A549 (cell line): ENCODE results near the gene WSCD1. TPM values are rescaled to one million over a fixed set of nuclear protein-coding genes. Genes with fewer than 3 reads are reported as not detected.

Experiments
- ATAC-seq, 2 experiments: fragments of 200-7000 bp in 1 of 2; fragments of >200 bp in 1 of 2; cut with Nextera tagmentation in 1 of 2; cut with Tn5 transposase in 1 of 2; 3 replicates each; pipeline versions ENCODE4 v1.8.0 to v1.9.1; 2018 to 2020; ENCODE audit warnings: mild to moderate bottlenecking in 1 of 2, moderate library complexity in 1 of 2
- CTCF ChIA-PET: fragments of 300-600 bp; sonication (Branson Sonifier 250); formaldehyde crosslinking; extraction: SDS; loops from one replicate; lab custom pipeline; 2021; ENCODE audit warnings: antibody characterized with exemption, inconsistent platforms; lab: Yijun Ruan, JAX
- POLR2A ChIA-PET: fragments of 350-600 bp; formaldehyde crosslinking; extraction: SDS; loops from one replicate; lab custom pipeline; 2021; ENCODE audit warnings: antibody characterized with exemption, inconsistent platforms; lab: Yijun Ruan, JAX
- DNase-seq, 2 experiments: peaks; one replicate each; pipeline versions ENCODE4 v3.0.0 to v3.0.0-alpha.2; 2011 to 2016; ENCODE audit warnings: low read depth in 1 of 2, low spot score in 1 of 2
- FAIRE-seq: peaks from 2 replicates; lab custom pipeline; 2011; peaks lifted over from hg19 to GRCh38; lab: Jason Lieb, UNC
- H3K27ac ChIP-seq, 2 experiments: fragments of >200 bp; sonication (Bioruptor Twin); formaldehyde crosslinking; 3 replicates each; pipeline ENCODE4 v1.5.1; 2016 to 2017
- H3K4me1 ChIP-seq: fragments of >200 bp; sonication (Bioruptor Twin); formaldehyde crosslinking; 3 replicates; pipeline ENCODE4 v1.6.1; 2016
- H3K4me2 ChIP-seq: fragments of >200 bp; sonication (Bioruptor Twin); formaldehyde crosslinking; 3 replicates; pipeline ENCODE4 v1.6.1; 2016
- H3K4me3 ChIP-seq: fragments of >200 bp; sonication (Bioruptor Twin); formaldehyde crosslinking; 3 replicates; pipeline ENCODE4 v1.5.1; 2016
- H3K9me3 ChIP-seq: fragments of >200 bp; sonication (Bioruptor Twin); formaldehyde crosslinking; 3 replicates; pipeline ENCODE4 v1.6.1; 2016
- BHLHE40 ChIP-seq: IDR thresholded peaks from 2 replicates; pipeline ENCODE4 v1.6.1; 2012; ENCODE audit warnings: low read depth, low read length, inconsistent platforms
- CBX2 ChIP-seq: fragments of 200-600 bp; sonication (generic); IDR thresholded peaks from 2 replicates; pipeline ENCODE4 v1.6.1; 2016; ENCODE audit warnings: low read depth, mild to moderate bottlenecking, borderline replicate concordance
- CBX8 ChIP-seq: fragments of 200-600 bp; sonication (generic); IDR thresholded peaks from 2 replicates; pipeline ENCODE4 v1.6.1; 2016
- CEBPB ChIP-seq, 2 experiments: fragments of >200 bp in 1 of 2; sonication (Bioruptor Twin) in 1 of 2; formaldehyde crosslinking in 1 of 2; IDR thresholded peaks; 2 replicates each; pipeline ENCODE4 v1.6.1; 2012 to 2016
- CHD2 ChIP-seq: fragments of 150-350 bp; IDR thresholded peaks from 2 replicates; pipeline ENCODE4 v1.6.1; 2014; ENCODE audit warnings: low read length; ENCODE audit not compliant: partially characterized antibody
- EHMT2 ChIP-seq: fragments of 200-600 bp; sonication (generic); IDR thresholded peaks from 2 replicates; pipeline ENCODE4 v1.6.1; 2016; ENCODE audit warnings: antibody characterized with exemption, low read depth, mild to moderate bottlenecking, moderate library complexity
- EP300 ChIP-seq, 2 experiments: fragments of >200 bp; sonication (Bioruptor Twin); formaldehyde crosslinking; IDR thresholded peaks; 2 replicates in 1 of 2; 3 replicates in 1 of 2; pipeline ENCODE4 v1.6.1; 2016 to 2017
- ESRRA ChIP-seq: fragments of 150-350 bp; IDR thresholded peaks from 2 replicates; pipeline ENCODE4 v1.6.1; 2014; ENCODE audit warnings: mild to moderate bottlenecking, low read length, borderline replicate concordance
- FOSL2 ChIP-seq, 2 experiments: fragments of 450-650 bp in 1 of 2; fragments of >200 bp in 1 of 2; sonication (Bioruptor Twin) in 1 of 2; formaldehyde crosslinking; IDR thresholded peaks; 2 replicates each; pipeline versions ENCODE4 v1.5.0 to v1.6.1; 2016 to 2020; ENCODE audit warnings: mild to moderate bottlenecking in 1 of 2, moderate library complexity in 1 of 2
- HDAC2 ChIP-seq: fragments of 200-600 bp; sonication (generic); IDR thresholded peaks from 2 replicates; pipeline ENCODE4 v1.6.1; 2016
- HOXB13 ChIP-seq: fragments of 250-450 bp; sonication (Bioruptor Pico); IDR thresholded peaks from 2 replicates; pipeline ENCODE4 v1.5.0; 2020; ENCODE audit warnings: low read depth, mild to moderate bottlenecking, moderate library complexity
- MAFK ChIP-seq: fragments of 450-650 bp; IDR thresholded peaks from 2 replicates; pipeline ENCODE4 v1.6.1; 2014; ENCODE audit not compliant: partially characterized antibody
- NFE2L2 ChIP-seq: fragments of 150-350 bp; conservative IDR thresholded peaks from 2 replicates; pipeline ENCODE4 v1.6.1; 2014; ENCODE audit warnings: low read length
- NPAS2 ChIP-seq: fragments of 250-450 bp; sonication (Bioruptor Pico); IDR thresholded peaks from 2 replicates; pipeline ENCODE4 v1.8.0; 2022; ENCODE audit warnings: mild to moderate bottlenecking, moderate library complexity, borderline replicate concordance
- RARB ChIP-seq: fragments of 250-450 bp; sonication (Bioruptor Pico); IDR thresholded peaks from 2 replicates; pipeline ENCODE4 v1.8.0; 2021; ENCODE audit warnings: mild to moderate bottlenecking, moderate library complexity
- REST ChIP-seq: fragments of 200-600 bp; sonication (generic); IDR thresholded peaks from 2 replicates; pipeline ENCODE4 v1.6.1; 2016; ENCODE audit warnings: antibody characterized with exemption, mild to moderate bottlenecking, moderate library complexity
- TFCP2L1 ChIP-seq: fragments of 250-450 bp; sonication (Bioruptor Pico); IDR thresholded peaks from 2 replicates; pipeline ENCODE4 v1.5.0; 2021; ENCODE audit warnings: mild to moderate bottlenecking
- TP53 ChIP-seq: fragments of 250-450 bp; sonication (Bioruptor Pico); IDR thresholded peaks from 2 replicates; pipeline ENCODE4 v1.5.0; 2021; ENCODE audit warnings: mild to moderate bottlenecking, moderate library complexity
- ZFP36 ChIP-seq: fragments of 450-650 bp; IDR thresholded peaks from 2 replicates; pipeline ENCODE4 v1.6.1; 2014; ENCODE audit warnings: borderline replicate concordance; ENCODE audit not compliant: partially characterized antibody
- WGBS: methylation state at CpG from one replicate; pipeline ENCODE4 v1.1.6; 2017; ENCODE audit errors: missing lambda C conversion rate; 5-methylcytosine and 5-hydroxymethylcytosine counted together
- polyA plus RNA-seq, 4 experiments: library from polyadenylated mRNA; depleted of rRNA in 3 of 4; stranded (reverse); fragments of >200 nt; fragmentation: RNase III in 1 of 4; extraction: RNeasy Plus Mini Kit Qiagen cat#74134 plus additional on column Dnase treatment in 1 of 4; gene quantifications; 2 replicates in 3 of 4; 3 replicates in 1 of 4; pipeline ENCODE4 v1.2.3, GENCODE V29; 2011 to 2017

The WSCD1 gene
- polyA plus RNA-seq, 2 of the 4 experiments (the other 2 are of a cell fraction), result 1.6 TPM

- 36% methylated on average over 15 of the region's 15 CpGs for WGBS
- ATAC-seq, result no peak
- no peak overlapping the region for H3K4me3 ChIP-seq
- no peak for FAIRE-seq
- H3K4me2 ChIP-seq, result no peak overlapping the region
- no peaks in the 10 kb centered on the region for H3K4me1 ChIP-seq
- TF ChIP-seq EP300 (IDR thresholded peaks at IDR 0.05) (no peak), TFCP2L1 (CRISPR knock-in tag) (no peak), REST (no peak), BHLHE40 (no peak), CBX2 (no peak), CEBPB (IDR thresholded peaks at IDR 0.05) (no peak), MAFK (no peak), CHD2 (no peak)
- ChIA-PET POLR2A (no interaction called here), CTCF (interaction anchor here (0.6 to 1.4 kb wide), 4 partner anchors 13 to 1106 kb away, joined by 3 to 5 read pairs (median 3); no protein-coding TSS in a partner anchor)
- no peak overlapping the region for H3K27ac ChIP-seq
- no peaks in the 10 kb centered on the region for H3K9me3 ChIP-seq
- DNase-seq, result no peak
Observed at GRCh38 chr17:6159541-6160231, 89.5 kb downstream of the WSCD1 start.

- no peak overlapping the region for H3K27ac ChIP-seq
- FAIRE-seq (no peak), ATAC-seq (no peak), DNase-seq (no peak)
- CTCF ChIA-PET, result interaction anchor here (1.1 to 1.4 kb wide), 3 partner anchors 12 to 91 kb away, joined by 3 to 5 read pairs (median 3); no protein-coding TSS in a partner anchor
- no peaks in the 10 kb centered on the region for H3K9me3 ChIP-seq
- H3K4me1 ChIP-seq, result no peaks in the 10 kb centered on the region
- 60% methylated on average over 8 of the region's 8 CpGs for WGBS
- no peak overlapping the region for H3K4me3 ChIP-seq
- TF ChIP-seq CBX8, result no peak
- no peak for TF ChIP-seq TP53 (CRISPR knock-in tag)
- no peak for TF ChIP-seq CBX2
- TF ChIP-seq RARB (CRISPR knock-in tag), result no peak
- no peak for TF ChIP-seq ZFP36
- no peak for TF ChIP-seq HDAC2
- TF ChIP-seq EHMT2, result no peak
- no peak for TF ChIP-seq NFE2L2
- TF ChIP-seq ESRRA, result no peak
- TF ChIP-seq FOSL2 (IDR thresholded peaks at IDR 0.05), result no peak
- TF ChIP-seq FOSL2 (CRISPR knock-in tag; IDR thresholded peaks at IDR 0.05), result no peak
- no peak for TF ChIP-seq NPAS2 (CRISPR knock-in tag)
- TF ChIP-seq REST, result no peak
- TF ChIP-seq HOXB13, result no peak
- no peak overlapping the region for H3K4me2 ChIP-seq
- POLR2A ChIA-PET, result no interaction called here
Observed at GRCh38 chr17:6160232-6160555, 90.0 kb downstream of the WSCD1 start.
